GDM1 (cell line): ENCODE data around the gene PRXL2A.
"Not testable (repeated sequence)": the region's sequence is repeated elsewhere in the genome, so short reads cannot be mapped to it uniquely, and the experiment has no call there.

Experiments used
- DNase-seq: peaks from one replicate; lab custom pipeline; 2025; lab: John Stamatoyannopoulos, UW

The PRXL2A gene

GRCh38 chr10:80411267-80411668 lies 2.9 kb downstream of the PRXL2A start:
- no peak for DNase-seq

- DNase-seq, result no peak
Measured at GRCh38 chr10:80411681-80412220, 3.4 kb downstream of the PRXL2A start.

GRCh38 chr10:80412486-80412885 lies 4.1 kb downstream of the PRXL2A start:
- no peak for DNase-seq

- DNase-seq, result no peak
Measured at GRCh38 chr10:80413271-80413996, 5.1 kb downstream of the PRXL2A start.

GRCh38 chr10:80414142-80414895 lies 6.0 kb downstream of the PRXL2A start:
- no peak for DNase-seq

- no peak for DNase-seq
Measured at GRCh38 chr10:80415734-80416478, 7.6 kb downstream of the PRXL2A start.

GRCh38 chr10:80416479-80417098 lies 8.2 kb downstream of the PRXL2A start:
- DNase-seq, result no peak

- DNase-seq, result not testable (repeated sequence)
Measured at GRCh38 chr10:80417256-80417655, 8.9 kb downstream of the PRXL2A start.

GRCh38 chr10:80421050-80421706 lies 12.8 kb downstream of the PRXL2A start:
- DNase-seq, result no peak

GRCh38 chr10:80421707-80422536 lies 13.6 kb downstream of the PRXL2A start:
- peak; percentile 11 for DNase-seq

- DNase-seq, result no peak
Measured at GRCh38 chr10:80425901-80426300, 17.6 kb downstream of the PRXL2A start.

GRCh38 chr10:80427541-80427940 lies 19.2 kb downstream of the PRXL2A start:
- DNase-seq, result no peak

GRCh38 chr10:80429521-80429973 lies 21.2 kb downstream of the PRXL2A start:
- no peak for DNase-seq

- no peak for DNase-seq
Measured at GRCh38 chr10:80433134-80433533, 24.8 kb downstream of the PRXL2A start.

- DNase-seq, result no peak
Measured at GRCh38 chr10:80436446-80437098, 28.2 kb downstream of the PRXL2A start.

- no peak for DNase-seq
Measured at GRCh38 chr10:80437227-80437626, 28.9 kb downstream of the PRXL2A start.

- DNase-seq, result no peak
Measured at GRCh38 chr10:80441831-80442230, 33.5 kb downstream of the PRXL2A start.

GRCh38 chr10:80442879-80443278 lies 34.5 kb downstream of the PRXL2A start:
- DNase-seq, result no peak

- DNase-seq, result peak; percentile 14
Measured at GRCh38 chr10:80443531-80443974, 35.2 kb downstream of the PRXL2A start.

GRCh38 chr10:80444124-80444523 lies 35.8 kb downstream of the PRXL2A start:
- no peak for DNase-seq
